Liver (tissue), 9 donors: ENCODE results near the gene SLC20A1. TPM values are rescaled to one million over a fixed set of nuclear protein-coding genes. Genes with fewer than 3 reads are reported as not detected.

ENCODE experiments used
- DNase-seq: peaks from one replicate; pipeline ENCODE4 v3.0.0-alpha.2; 2017; ENCODE audit warnings: low spot score
- H3K27ac ChIP-seq, 2 donors: one replicate each; pipeline ENCODE4 v1.7.0; 2013; ENCODE audit warnings: inconsistent platforms in 2 of 2, low read length in 2 of 2, control low read depth in 1 of 2, low read depth in 1 of 2, mild to moderate bottlenecking in 1 of 2
- H3K27me3 ChIP-seq, 4 donors: one replicate each; pipeline versions ENCODE4 v1.6.1 to v1.7.0; 2013; ENCODE audit warnings: low read length in 3 of 4, inconsistent platforms in 1 of 4, mild to moderate bottlenecking in 1 of 4, moderate library complexity in 1 of 4; ENCODE audit not compliant: control insufficient read depth in 4 of 4, insufficient read depth in 4 of 4
- H3K36me3 ChIP-seq, 4 donors: one replicate each; pipeline versions ENCODE4 v1.6.1 to v1.7.0; 2013; ENCODE audit warnings: low read length in 3 of 4, mild to moderate bottlenecking in 3 of 4, low read depth in 1 of 4, moderate library complexity in 1 of 4; ENCODE audit not compliant: control insufficient read depth in 4 of 4, insufficient read depth in 3 of 4
- H3K4me1 ChIP-seq, 4 donors: one replicate each; pipeline versions ENCODE4 v1.6.1 to v1.7.0; 2013; ENCODE audit warnings: low read length in 3 of 4, mild to moderate bottlenecking in 3 of 4, moderate library complexity in 1 of 4; ENCODE audit not compliant: control insufficient read depth in 4 of 4, insufficient read depth in 4 of 4
- H3K4me3 ChIP-seq, 3 donors: one replicate each; pipeline versions ENCODE4 v1.6.1 to v1.7.0; 2013; ENCODE audit warnings: low read length in 3 of 3, control low read depth in 1 of 3, low read depth in 1 of 3, mild to moderate bottlenecking in 1 of 3
- H3K9ac ChIP-seq, 2 donors: one replicate each; pipeline ENCODE4 v1.7.0; 2013; ENCODE audit warnings: low read length in 2 of 2, mild to moderate bottlenecking in 2 of 2, moderate library complexity in 2 of 2, control low read depth in 1 of 2, low read depth in 1 of 2
- H3K9me3 ChIP-seq, 4 donors: one replicate each; pipeline versions ENCODE4 v1.6.1 to v1.7.0; 2013; ENCODE audit warnings: low read length in 3 of 4; ENCODE audit not compliant: control insufficient read depth in 4 of 4
- EGR1 ChIP-seq, 2 donors: IDR thresholded peaks; 2 replicates each; pipeline ENCODE4 v1.6.1; 2016 to 2018; ENCODE audit warnings: antibody characterized with exemption in 2 of 2, low read depth in 2 of 2
- FOXA1 ChIP-seq: IDR thresholded peaks from 2 replicates; pipeline ENCODE4 v1.6.1; 2016; ENCODE audit warnings: antibody characterized with exemption
- FOXA2 ChIP-seq: IDR thresholded peaks from 2 replicates; pipeline ENCODE4 v1.6.1; 2016; ENCODE audit warnings: antibody characterized with exemption
- GABPA ChIP-seq, 2 donors: IDR thresholded peaks in 1 of 2; conservative IDR thresholded peaks in 1 of 2; 2 replicates each; pipeline ENCODE4 v1.6.1; 2016; ENCODE audit warnings: antibody characterized with exemption in 2 of 2, mild to moderate bottlenecking in 1 of 2, moderate library complexity in 1 of 2
- HNF4A ChIP-seq, 2 donors: conservative IDR thresholded peaks; 2 replicates each; pipeline ENCODE4 v1.6.1; 2016; ENCODE audit warnings: antibody characterized with exemption in 2 of 2, mild to moderate bottlenecking in 2 of 2
- JUND ChIP-seq, 2 donors: IDR thresholded peaks; 2 replicates each; pipeline ENCODE4 v1.6.1; 2016; ENCODE audit warnings: antibody characterized with exemption in 2 of 2
- NR2F2 ChIP-seq: IDR thresholded peaks from 2 replicates; pipeline ENCODE4 v1.6.1; 2016; ENCODE audit warnings: antibody characterized with exemption
- RAD21 ChIP-seq, 2 donors: IDR thresholded peaks; 2 replicates each; pipeline ENCODE4 v1.6.1; 2016; ENCODE audit warnings: antibody characterized with exemption in 2 of 2, mild to moderate bottlenecking in 2 of 2
- RXRA ChIP-seq, 2 donors: IDR thresholded peaks; 2 replicates each; pipeline ENCODE4 v1.6.1; 2017 to 2018; ENCODE audit warnings: antibody characterized with exemption in 2 of 2, mild to moderate bottlenecking in 1 of 2
- SP1 ChIP-seq: IDR thresholded peaks from 2 replicates; pipeline ENCODE4 v1.6.1; 2018; ENCODE audit warnings: antibody characterized with exemption, mild to moderate bottlenecking
- YY1 ChIP-seq: IDR thresholded peaks from 2 replicates; pipeline ENCODE4 v1.6.1; 2016; ENCODE audit warnings: antibody characterized with exemption, mild to moderate bottlenecking
- WGBS: extraction: QIAGEN DNeasy Blood & Tissue Kit; methylation state at CpG from one replicate; pipeline ENCODE4 v1.1.7; 2013; 5-methylcytosine and 5-hydroxymethylcytosine counted together
- polyA plus RNA-seq, 2 donors: library from polyadenylated mRNA; stranded (reverse) in 1 of 2; unstranded in 1 of 2; fragments of 200-250 nt in 1 of 2; fragments of >200 nt in 1 of 2; fragmentation: Nextera tagmentation in 1 of 2; extraction: Ambion mirVana in 1 of 2; gene quantifications; one replicate each; pipeline versions ENCODE4 v1.2.1 to v1.2.3, GENCODE V29; 2013 to 2015
- total RNA-seq, 2 donors: library from RNA; depleted of rRNA; stranded (reverse); fragments of >200 nt; gene quantifications; one replicate each; pipeline ENCODE4 v1.2.3, GENCODE V29; 2014
- TF ChIP-seq, protein P1 (sequence below): IDR thresholded peaks from 2 replicates; pipeline ENCODE4 v1.6.1; 2016; ENCODE audit warnings: antibody characterized with exemption
- TF ChIP-seq, protein P2 (sequence below): IDR thresholded peaks from 2 replicates; pipeline ENCODE4 v1.6.1; 2016; ENCODE audit warnings: antibody characterized with exemption
- donor health status: healthy.
- donor health status: healthy.
- donor health status: healthy.
- donor health status: healthy.
- donor health status: healthy.

Gene SLC20A1
- total and polyA plus RNA-seq, 4 donors = 15.3 to 56.9 (median 20.0) TPM

DNA sequence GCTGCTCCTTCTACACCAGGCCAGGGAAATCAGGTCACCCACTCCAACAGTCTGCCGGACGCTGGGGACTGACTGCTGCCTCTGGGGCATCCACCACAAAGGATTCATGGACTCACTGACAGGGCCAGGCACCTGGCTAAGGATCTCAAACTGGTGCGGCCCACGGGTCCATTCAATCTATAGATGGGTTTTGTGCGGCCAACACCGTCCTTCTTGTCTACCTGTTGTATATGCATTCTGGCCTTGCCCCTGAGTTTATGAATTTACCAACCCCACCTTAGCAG is 10.9 kb upstream of the SLC20A1 start:
- no peaks in the 10 kb centered on the region for H3K9me3 ChIP-seq
- TF ChIP-seq RXRA (IDR thresholded peaks at IDR 0.05) (no peak), GABPA (IDR thresholded peaks at IDR 0.05 in 1 of 2, conservative IDR thresholded peaks at IDR 0.05 in 1 of 2) (no peak), YY1 (no peak), FOXA2 (no peak), RAD21 (IDR thresholded peaks at IDR 0.05) (no peak), NR2F2 (no peak), FOXA1 (no peak), EGR1 (IDR thresholded peaks at IDR 0.05; ENCODE audit: low read depth in 2 of 2) (no peak)
- TF ChIP-seq, protein P1, sequence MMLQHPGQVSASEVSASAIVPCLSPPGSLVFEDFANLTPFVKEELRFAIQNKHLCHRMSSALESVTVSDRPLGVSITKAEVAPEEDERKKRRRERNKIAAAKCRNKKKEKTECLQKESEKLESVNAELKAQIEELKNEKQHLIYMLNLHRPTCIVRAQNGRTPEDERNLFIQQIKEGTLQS = no peak
- TF ChIP-seq, protein P2, sequence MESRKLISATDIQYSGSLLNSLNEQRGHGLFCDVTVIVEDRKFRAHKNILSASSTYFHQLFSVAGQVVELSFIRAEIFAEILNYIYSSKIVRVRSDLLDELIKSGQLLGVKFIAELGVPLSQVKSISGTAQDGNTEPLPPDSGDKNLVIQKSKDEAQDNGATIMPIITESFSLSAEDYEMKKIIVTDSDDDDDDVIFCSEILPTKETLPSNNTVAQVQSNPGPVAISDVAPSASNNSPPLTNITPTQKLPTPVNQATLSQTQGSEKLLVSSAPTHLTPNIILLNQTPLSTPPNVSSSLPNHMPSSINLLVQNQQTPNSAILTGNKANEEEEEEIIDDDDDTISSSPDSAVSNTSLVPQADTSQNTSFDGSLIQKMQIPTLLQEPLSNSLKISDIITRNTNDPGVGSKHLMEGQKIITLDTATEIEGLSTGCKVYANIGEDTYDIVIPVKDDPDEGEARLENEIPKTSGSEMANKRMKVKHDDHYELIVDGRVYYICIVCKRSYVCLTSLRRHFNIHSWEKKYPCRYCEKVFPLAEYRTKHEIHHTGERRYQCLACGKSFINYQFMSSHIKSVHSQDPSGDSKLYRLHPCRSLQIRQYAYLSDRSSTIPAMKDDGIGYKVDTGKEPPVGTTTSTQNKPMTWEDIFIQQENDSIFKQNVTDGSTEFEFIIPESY = no peak
- no peak overlapping the region for H3K27ac ChIP-seq
- no peak for DNase-seq
- WGBS = 95% methylated on average over 6 of the region's 6 CpGs
- H3K27me3 ChIP-seq = no peaks in the 10 kb centered on the region
- no peaks in the 10 kb centered on the region for H3K36me3 ChIP-seq
- peaks cover 0 to 13% (median 8%) of the 10 kb centered on the region in 4 donors for H3K4me1 ChIP-seq
- H3K4me3 ChIP-seq = no peak overlapping the region
- H3K9ac ChIP-seq = no peak overlapping the region

DNA sequence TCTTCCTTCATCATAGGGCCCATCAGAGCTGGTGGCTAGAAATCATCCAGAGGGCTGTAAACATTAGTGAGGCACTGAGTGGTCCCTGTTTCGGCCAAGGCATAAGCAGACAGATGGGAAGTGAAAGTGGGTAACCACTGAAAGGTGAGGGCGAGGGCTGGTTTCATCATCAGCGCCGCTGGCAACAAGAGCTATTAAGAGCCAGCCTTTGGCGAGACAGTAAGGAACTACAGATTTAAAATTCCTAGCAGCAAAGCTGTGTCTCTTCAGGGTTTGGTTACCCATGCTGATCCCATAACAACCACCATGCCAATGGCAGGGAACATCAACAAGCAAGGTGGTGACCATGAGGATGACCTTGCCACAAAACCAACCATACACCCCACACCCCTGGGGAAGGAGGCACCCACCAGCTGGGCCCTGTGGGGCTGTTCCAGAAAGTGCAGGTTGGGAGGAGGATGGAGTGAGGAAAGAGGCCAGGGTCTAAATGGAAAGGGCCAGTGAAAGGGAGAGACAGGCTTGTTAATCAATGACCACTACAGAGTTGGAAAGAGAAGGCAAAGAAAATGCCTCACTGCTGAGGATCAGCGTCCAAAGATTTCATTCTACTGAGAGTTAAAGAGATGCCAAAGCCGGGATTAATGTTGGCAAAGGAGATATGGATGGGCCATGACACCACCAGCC is 9.0 kb upstream of the SLC20A1 start:
- Histone ChIP-seq H3K4me3 (no peak overlapping the region), H3K36me3 (no peaks in the 10 kb centered on the region), H3K27ac (no peak overlapping the region), H3K4me1 (peaks cover 0 to 10% (median 8%) of the 10 kb centered on the region in 4 donors), H3K9me3 (no peaks in the 10 kb centered on the region), H3K27me3 (no peaks in the 10 kb centered on the region), H3K9ac (no peak overlapping the region)
- WGBS = 71% methylated on average over 7 of the region's 7 CpGs
- DNase-seq = no peak
- TF ChIP-seq HNF4A (conservative IDR thresholded peaks at IDR 0.05) = peak; percentile 56 to 58
- TF ChIP-seq RAD21 (IDR thresholded peaks at IDR 0.05) = peak in 1 of 2 donors; percentile 8
- peak; percentile 61 for TF ChIP-seq SP1
- TF ChIP-seq JUND (IDR thresholded peaks at IDR 0.05) = no peak
- peak; percentile 34 for TF ChIP-seq YY1

DNA sequence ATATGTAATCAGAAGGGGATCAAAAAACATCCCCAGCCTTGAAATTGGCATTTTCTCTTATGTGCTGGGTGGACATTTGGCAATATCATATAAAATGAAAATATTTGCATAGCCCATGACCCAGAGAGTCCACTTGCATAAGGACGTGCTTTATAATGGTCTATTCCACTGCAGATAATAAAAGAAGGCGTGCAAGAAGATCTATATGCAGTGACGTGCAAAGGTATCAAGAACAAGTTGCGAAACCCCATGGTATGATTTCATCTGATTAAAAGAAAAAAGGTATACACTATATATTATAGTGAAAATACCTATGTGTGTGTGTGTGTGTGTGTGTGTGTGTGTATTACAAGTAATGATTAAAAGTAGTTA is 8.5 kb upstream of the SLC20A1 start:
- H3K27ac ChIP-seq = no peak overlapping the region
- peaks cover 0 to 10% (median 8%) of the 10 kb centered on the region in 4 donors for H3K4me1 ChIP-seq
- no peak overlapping the region for H3K9ac ChIP-seq
- H3K27me3 ChIP-seq = no peaks in the 10 kb centered on the region
- H3K9me3 ChIP-seq = no peaks in the 10 kb centered on the region
- no peak for DNase-seq
- 50% methylated on average over 4 of the region's 4 CpGs for WGBS
- no peak for TF ChIP-seq RAD21 (IDR thresholded peaks at IDR 0.05)
- TF ChIP-seq YY1 = no peak
- TF ChIP-seq NR2F2 = no peak
- TF ChIP-seq, protein P2 = no peak
- TF ChIP-seq HNF4A (conservative IDR thresholded peaks at IDR 0.05) = no peak
- no peak for TF ChIP-seq GABPA (IDR thresholded peaks at IDR 0.05 in 1 of 2, conservative IDR thresholded peaks at IDR 0.05 in 1 of 2)
- no peak for TF ChIP-seq RXRA (IDR thresholded peaks at IDR 0.05)
- no peaks in the 10 kb centered on the region for H3K36me3 ChIP-seq
- H3K4me3 ChIP-seq = no peak overlapping the region
